GM13977 (cell line): ENCODE measurements around the gene BAD.
"Not testable (repeated sequence)": the region's sequence is repeated elsewhere in the genome, so short reads cannot be mapped to it uniquely, and the experiment has no call there.

Experiments used
- DNase-seq: peaks from one replicate; pipeline ENCODE4 v3.0.0; 2012; ENCODE audit warnings: low spot score
- in situ Hi-C: fragments of 300-500 bp; cut with MboI; formaldehyde crosslinking; loops from one replicate; pipeline ENCODE4 v1.12.0; 2022; ENCODE audit warnings: low sequenced_read_pairs, low pct_unique_long_range_greater_than_20kb, mixed read lengths, inconsistent platforms; ENCODE audit not compliant: unreplicated experiment
- TF ChIP-seq, protein P1 (sequence below): IDR thresholded peaks from 2 replicates; pipeline ENCODE4 v1.5.1; 2012; ENCODE audit warnings: mild to moderate bottlenecking, control low read depth; ENCODE audit not compliant: insufficient read depth; ENCODE audit errors: extremely low read depth, missing control alignments

The BAD gene

DNA sequence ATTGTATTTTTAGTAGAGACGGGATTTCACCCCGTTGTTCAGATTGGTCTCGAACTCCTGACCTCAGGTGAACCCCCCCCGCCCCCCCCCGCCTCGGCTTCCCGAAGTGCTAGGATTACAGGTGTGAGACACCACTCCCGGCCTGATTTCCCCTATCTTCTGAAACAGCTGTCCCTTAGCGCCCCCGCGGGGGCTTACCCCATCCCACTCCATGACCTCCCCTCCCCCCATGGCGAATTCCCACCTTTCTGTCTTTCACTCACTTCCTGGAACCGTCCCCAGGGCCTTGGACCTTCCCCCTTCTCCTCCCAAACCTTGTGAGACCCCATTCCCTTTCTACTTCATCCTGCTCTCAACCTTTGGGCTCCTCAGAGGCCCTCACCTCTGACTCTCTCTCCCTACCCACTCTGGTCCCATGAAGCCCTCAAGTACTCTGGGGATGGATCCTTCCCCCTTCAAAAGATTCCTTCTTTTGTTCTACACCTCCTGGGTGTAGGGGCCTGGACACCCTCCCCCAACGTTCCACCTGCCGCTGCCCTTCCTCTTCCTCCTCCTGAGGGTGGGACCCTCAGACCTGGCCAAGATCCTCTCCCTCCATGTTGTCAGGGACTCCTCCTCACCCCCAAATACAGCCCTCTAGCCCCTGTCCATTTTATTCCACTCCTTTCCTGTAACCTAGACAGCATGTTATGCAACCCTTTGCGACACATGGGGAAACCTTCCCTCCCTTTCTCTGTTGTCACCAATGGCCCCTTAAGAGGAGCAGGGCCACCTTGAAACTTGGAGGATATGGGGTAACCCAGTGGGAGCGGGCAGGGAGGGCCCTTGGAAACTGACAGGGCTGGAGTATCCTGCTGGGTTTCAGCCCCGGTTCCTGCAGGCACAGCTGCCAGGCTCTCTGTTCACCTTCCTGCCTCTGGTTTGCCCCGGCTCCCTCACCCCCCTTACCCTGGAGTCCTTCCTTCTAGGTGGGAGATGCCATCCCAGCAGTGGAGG, 34.6 kb upstream of the BAD start:
- in situ Hi-C loops, result no loop called here
- TF ChIP-seq, protein P1, sequence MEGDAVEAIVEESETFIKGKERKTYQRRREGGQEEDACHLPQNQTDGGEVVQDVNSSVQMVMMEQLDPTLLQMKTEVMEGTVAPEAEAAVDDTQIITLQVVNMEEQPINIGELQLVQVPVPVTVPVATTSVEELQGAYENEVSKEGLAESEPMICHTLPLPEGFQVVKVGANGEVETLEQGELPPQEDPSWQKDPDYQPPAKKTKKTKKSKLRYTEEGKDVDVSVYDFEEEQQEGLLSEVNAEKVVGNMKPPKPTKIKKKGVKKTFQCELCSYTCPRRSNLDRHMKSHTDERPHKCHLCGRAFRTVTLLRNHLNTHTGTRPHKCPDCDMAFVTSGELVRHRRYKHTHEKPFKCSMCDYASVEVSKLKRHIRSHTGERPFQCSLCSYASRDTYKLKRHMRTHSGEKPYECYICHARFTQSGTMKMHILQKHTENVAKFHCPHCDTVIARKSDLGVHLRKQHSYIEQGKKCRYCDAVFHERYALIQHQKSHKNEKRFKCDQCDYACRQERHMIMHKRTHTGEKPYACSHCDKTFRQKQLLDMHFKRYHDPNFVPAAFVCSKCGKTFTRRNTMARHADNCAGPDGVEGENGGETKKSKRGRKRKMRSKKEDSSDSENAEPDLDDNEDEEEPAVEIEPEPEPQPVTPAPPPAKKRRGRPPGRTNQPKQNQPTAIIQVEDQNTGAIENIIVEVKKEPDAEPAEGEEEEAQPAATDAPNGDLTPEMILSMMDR, result no peak
- no peak for DNase-seq

DNA sequence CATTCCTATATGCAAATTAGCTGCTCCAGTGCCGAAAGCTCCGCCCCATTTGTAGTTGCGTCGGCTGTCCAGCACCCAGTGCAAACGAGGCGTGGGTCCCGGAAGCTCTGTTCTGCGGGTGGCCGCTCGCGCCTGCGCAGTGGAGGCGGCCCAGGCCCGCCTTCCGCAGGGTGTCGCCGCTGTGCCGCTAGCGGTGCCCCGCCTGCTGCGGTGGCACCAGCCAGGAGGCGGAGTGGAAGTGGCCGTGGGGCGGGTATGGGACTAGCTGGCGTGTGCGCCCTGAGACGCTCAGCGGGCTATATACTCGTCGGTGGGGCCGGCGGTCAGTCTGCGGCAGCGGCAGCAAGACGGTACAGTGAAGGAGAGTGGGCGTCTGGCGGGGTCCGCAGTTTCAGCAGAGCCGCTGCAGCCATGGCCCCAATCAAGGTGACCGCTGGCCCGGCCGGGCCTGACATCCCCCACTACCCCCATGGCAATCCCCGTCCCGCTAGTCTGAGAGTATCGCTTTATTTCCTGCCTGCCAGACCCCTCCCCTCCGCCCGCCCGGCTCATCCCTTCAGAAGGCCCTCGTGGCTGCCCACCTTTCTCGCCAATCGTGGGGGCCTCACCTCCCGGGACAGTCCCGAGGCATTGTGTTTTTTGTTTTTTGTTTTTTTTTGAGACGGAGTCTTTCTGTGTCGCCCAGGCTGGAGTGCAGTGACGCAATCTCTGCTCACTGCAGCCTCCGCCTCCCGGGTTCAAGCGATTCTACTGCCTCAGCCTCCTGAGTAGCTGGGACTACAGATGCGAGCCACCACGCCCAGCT, 33.7 kb upstream of the BAD start, which contains the start of gene PRDX5:
TSS of gene PRDX5 (plus strand) at position 161 of the 805 bp plus-strand sequence. CDS start at position 256, 95 bp downstream.
- TF ChIP-seq, protein P1, result peak; percentile 72
- peak; percentile 97 for DNase-seq
- in situ Hi-C loops, result no loop called here

DNA sequence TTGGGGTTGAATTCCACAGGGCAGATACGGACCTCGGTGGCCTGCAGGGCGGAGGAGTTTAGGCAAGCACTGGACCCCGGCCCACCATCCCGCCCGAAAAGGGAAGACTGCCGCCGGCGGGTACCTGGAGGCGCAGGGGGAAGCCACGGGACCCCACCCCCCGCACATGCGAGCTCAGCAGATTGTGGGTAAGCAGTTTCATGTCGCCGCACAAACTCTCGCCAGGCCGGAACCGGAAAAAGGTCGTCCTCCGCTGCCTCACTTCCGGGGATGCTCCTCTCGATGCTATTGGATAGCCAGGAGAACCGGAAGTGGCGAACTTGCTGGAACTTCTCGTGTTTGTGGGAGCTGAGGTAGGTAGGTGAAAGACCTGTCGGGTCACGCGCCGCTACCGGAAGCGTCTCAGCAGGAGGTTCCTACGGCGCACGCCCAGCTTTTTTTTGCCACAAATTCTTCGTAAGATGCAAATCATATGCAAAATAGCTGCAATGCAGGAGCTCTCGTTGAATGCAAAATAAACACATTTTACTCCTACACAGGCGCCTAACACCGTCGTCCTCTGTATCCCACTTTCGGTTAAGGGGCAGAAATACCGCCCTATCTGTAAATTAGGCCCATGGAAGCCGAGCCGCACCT, 33.0 kb upstream of the BAD start, which contains the start of gene TRMT112:
TSS of gene TRMT112 (minus strand) at position 235 of the 636 bp plus-strand sequence. CDS start at position 202, 33 bp downstream.
- DNase-seq, result peak; percentile 95
- TF ChIP-seq, protein P1, result no peak
- in situ Hi-C loops, result no loop called here

DNA sequence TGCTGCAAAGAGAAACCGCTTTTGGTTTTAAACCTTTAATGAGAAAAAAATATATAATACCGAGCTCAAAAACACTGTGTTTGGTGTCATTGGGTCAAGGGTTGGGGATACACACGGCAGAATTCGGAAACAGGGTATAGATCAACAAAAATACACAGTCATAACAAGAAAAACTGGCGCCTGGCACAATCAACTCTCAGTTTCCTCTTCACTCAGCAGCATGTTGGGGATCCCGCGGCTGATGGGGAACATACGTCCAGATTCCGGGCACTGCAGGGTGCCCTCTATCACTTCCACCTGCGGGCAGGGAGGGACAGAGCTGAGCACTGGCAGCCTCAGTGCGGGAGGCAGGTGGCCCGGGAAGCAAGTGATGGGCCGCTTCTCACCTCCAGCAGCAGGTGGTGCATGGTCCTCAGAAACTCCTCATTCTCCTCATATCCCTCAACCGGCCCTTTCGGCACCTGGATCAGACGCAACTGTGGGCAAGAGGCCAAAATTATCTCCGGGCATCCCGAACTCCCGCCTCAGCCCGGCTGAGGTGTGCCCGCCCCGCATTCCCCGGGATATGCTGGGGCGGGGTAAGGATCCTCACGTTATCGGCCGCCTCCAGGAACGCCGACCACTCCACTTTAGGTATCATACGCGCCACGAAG, 32.3 kb upstream of the BAD start:
- in situ Hi-C loops, result no loop called here
- TF ChIP-seq, protein P1, result peak; percentile 18
- no peak for DNase-seq

- DNase-seq, in situ Hi-C loops: not testable (repeated sequence)
Observed at GRCh38 chr11:64315667-64316526, 31.4 kb upstream of the BAD start.
